K562 (cell line): ENCODE measurements around the gene PLCB3. TPM values are rescaled to one million over a fixed set of nuclear protein-coding genes. Genes with fewer than 3 reads are reported as not detected.

Experiments used
- ATAC-seq: fragments of 200-7000 bp; cut with Tn5 transposase; 3 replicates; pipeline ENCODE4 v1.9.1; 2020; ENCODE audit warnings: moderate library complexity
- BruUV-seq: library from RNA; stranded (reverse); fragments of 400-500 nt; replicated peaks from 2 replicates; lab custom pipeline; 2021; lab: Mats Ljungman, UMichigan
- CTCF ChIA-PET: fragments of 300-600 bp; formaldehyde crosslinking; extraction: SDS; loops from one replicate; lab custom pipeline; 2021; ENCODE audit warnings: low intra/inter-chr PET ratio; lab: Yijun Ruan, JAX
- POLR2A ChIA-PET: fragments of 300-600, 350-650 bp; sonication (Branson Sonifier 250); formaldehyde crosslinking; extraction: SDS; loops from one replicate; lab custom pipeline; 2021; ENCODE audit warnings: antibody characterized with exemption, inconsistent platforms; lab: Yijun Ruan, JAX
- DNase-seq, 4 experiments: peaks; one replicate each; pipeline versions ENCODE4 v3.0.0 to v3.0.0-alpha.2; 2011 to 2018; ENCODE audit warnings: low spot score in 3 of 4, mixed read lengths in 3 of 4; ENCODE audit errors: extremely low read depth in 1 of 4
- FAIRE-seq: peaks from 2 replicates; lab custom pipeline; 2011; peaks lifted over from hg19 to GRCh38; lab: Jason Lieb, UNC
- H2AFZ ChIP-seq: 2 replicates; pipeline ENCODE4 v1.6.0; 2011; ENCODE audit warnings: low read depth, low read length, control low read depth, inconsistent platforms
- H3K27ac ChIP-seq: fragments of 200-600 bp; 3 replicates; pipeline ENCODE4 v1.8.0; 2011; ENCODE audit warnings: low read depth, mild to moderate bottlenecking, control low read depth, inconsistent platforms, low read length, moderate library complexity, mixed read lengths; ENCODE audit errors: extremely low read depth
- H3K27me3 ChIP-seq, 2 experiments: fragments of 300-600 bp in 1 of 2; 2 replicates in 1 of 2; 3 replicates in 1 of 2; pipeline versions ENCODE4 v1.6.0 to v1.8.0; 2011; ENCODE audit warnings: inconsistent platforms in 2 of 2, low read length in 2 of 2, mild to moderate bottlenecking in 1 of 2, mixed read lengths in 1 of 2, moderate library complexity in 1 of 2; ENCODE audit not compliant: control insufficient read depth in 2 of 2, insufficient read depth in 2 of 2
- H3K36me3 ChIP-seq: fragments of 300-600 bp; 3 replicates; pipeline ENCODE4 v1.8.0; 2011; ENCODE audit warnings: mild to moderate bottlenecking, low read length, inconsistent platforms; ENCODE audit not compliant: control insufficient read depth, insufficient read depth
- H3K4me1 ChIP-seq, 2 experiments: fragments of 200-600 bp in 1 of 2; replicated peaks in 1 of 2; 2 replicates in 1 of 2; 3 replicates in 1 of 2; pipeline versions ENCODE4 v1.5.1 to v1.8.0; 2011; ENCODE audit warnings: inconsistent platforms in 2 of 2, low read length in 2 of 2, mild to moderate bottlenecking in 1 of 2, mixed read lengths in 1 of 2, moderate library complexity in 1 of 2; ENCODE audit not compliant: control insufficient read depth in 2 of 2, insufficient read depth in 2 of 2
- H3K4me2 ChIP-seq: 2 replicates; pipeline ENCODE4 v1.6.1; 2011; ENCODE audit warnings: low read length, control low read depth, inconsistent platforms, mixed read lengths; ENCODE audit not compliant: insufficient read depth
- H3K4me3 ChIP-seq: fragments of 200-600 bp; sonication (generic), shearing (Covaris generic); 2 replicates; pipeline ENCODE4 v1.5.1; 2016; ENCODE audit warnings: control low read depth, inconsistent platforms
- H3K79me2 ChIP-seq: fragments of 200-600 bp; 3 replicates; pipeline ENCODE4 v1.8.0; 2011; ENCODE audit warnings: low read length, inconsistent platforms; ENCODE audit not compliant: control insufficient read depth, insufficient read depth
- H3K9ac ChIP-seq, 2 experiments: 2 replicates each; pipeline versions ENCODE4 v1.6.0 to v1.6.1; 2011; ENCODE audit warnings: low read depth in 2 of 2, low read length in 2 of 2, control low read depth in 1 of 2, inconsistent platforms in 1 of 2, mild to moderate bottlenecking in 1 of 2, mixed read lengths in 1 of 2; ENCODE audit not compliant: insufficient read depth in 1 of 2
- H3K9me1 ChIP-seq: one replicate; pipeline ENCODE4 v1.6.0; 2011; ENCODE audit warnings: inconsistent platforms, mild to moderate bottlenecking, low read length, moderate library complexity; ENCODE audit not compliant: control insufficient read depth, insufficient read depth
- H3K9me3 ChIP-seq: replicated peaks from 2 replicates; pipeline ENCODE4 v1.5.1; 2011; ENCODE audit warnings: low read depth, low read length, inconsistent platforms; ENCODE audit not compliant: control insufficient read depth, insufficient read depth
- H4K20me1 ChIP-seq: replicated peaks from 2 replicates; pipeline ENCODE4 v1.6.1; 2011; ENCODE audit warnings: low read length, inconsistent platforms, mixed read lengths; ENCODE audit not compliant: control insufficient read depth, insufficient read depth
- BRF1 ChIP-seq: IDR thresholded peaks from 3 replicates; pipeline ENCODE4 v1.6.1; 2011; ENCODE audit warnings: borderline replicate concordance, mild to moderate bottlenecking; ENCODE audit not compliant: insufficient read length; ENCODE audit errors: extremely low read depth
- FOXK1 ChIP-seq: sonication (generic); formaldehyde crosslinking; IDR thresholded peaks from 2 replicates; pipeline ENCODE4 v1.8.0; 2022; ENCODE audit warnings: missing genetic modification reagents, mild to moderate bottlenecking, borderline replicate concordance
- MEF2A ChIP-seq: IDR thresholded peaks from 2 replicates; pipeline ENCODE4 v1.6.1; 2011; ENCODE audit warnings: low read depth, mild to moderate bottlenecking, low read length, moderate library complexity; ENCODE audit not compliant: control insufficient read depth
- PHTF2 ChIP-seq: fragments of 250-450 bp; sonication (Bioruptor Pico); IDR thresholded peaks from 2 replicates; pipeline ENCODE4 v1.5.0; 2021; ENCODE audit warnings: mild to moderate bottlenecking
- PPARD ChIP-seq: fragments of 250-450 bp; sonication (Bioruptor Pico); IDR thresholded peaks from 2 replicates; pipeline ENCODE4 v1.8.0; 2022; ENCODE audit warnings: inconsistent platforms, mild to moderate bottlenecking, moderate library complexity
- RBFOX2 ChIP-seq: fragments of 200-400 bp; formaldehyde crosslinking; IDR thresholded peaks from 2 replicates; pipeline ENCODE4 v1.6.1; 2017; ENCODE audit warnings: low read depth, mild to moderate bottlenecking, low read length, moderate library complexity
- SMAD4 ChIP-seq: fragments of 250-450 bp; sonication (Bioruptor Pico); conservative IDR thresholded peaks from 2 replicates; pipeline ENCODE4 v1.8.0; 2021; ENCODE audit warnings: inconsistent platforms, mild to moderate bottlenecking, moderate library complexity
- SP2 ChIP-seq: IDR thresholded peaks from 2 replicates; pipeline ENCODE4 v1.6.1; 2011; ENCODE audit warnings: mild to moderate bottlenecking, low read depth, low read length, moderate library complexity; ENCODE audit not compliant: poor library complexity, severe bottlenecking; ENCODE audit errors: extremely low read depth
- TAF1 ChIP-seq: IDR thresholded peaks from 2 replicates; pipeline ENCODE4 v1.6.1; 2011; ENCODE audit warnings: mild to moderate bottlenecking, low read length, moderate library complexity; ENCODE audit not compliant: insufficient read depth, control insufficient read depth, severe bottlenecking; ENCODE audit errors: extremely low read depth
- TEAD2 ChIP-seq: fragments of 450-650 bp; IDR thresholded peaks from 2 replicates; pipeline ENCODE4 v1.6.1; 2016; ENCODE audit warnings: missing genetic modification characterization, control low read depth, missing compliant biosample characterization
- TFAM ChIP-seq: fragments of 250-450 bp; sonication (Bioruptor Pico); conservative IDR thresholded peaks from 2 replicates; pipeline ENCODE4 v1.5.0; 2021; ENCODE audit warnings: mild to moderate bottlenecking, moderate library complexity
- ZBTB1 ChIP-seq: sonication (generic); formaldehyde crosslinking; IDR thresholded peaks from 2 replicates; pipeline ENCODE4 v1.8.1; 2023; ENCODE audit warnings: missing genetic modification reagents, low read depth, mild to moderate bottlenecking, borderline replicate concordance
- ZFP30 ChIP-seq: fragments of 250-450 bp; sonication (Bioruptor Pico); IDR thresholded peaks from 2 replicates; pipeline ENCODE4 v1.8.0; 2022; ENCODE audit warnings: moderate library complexity, mild to moderate bottlenecking, inconsistent platforms, borderline replicate concordance
- ZNF431 ChIP-seq: sonication (generic); formaldehyde crosslinking; IDR thresholded peaks from 2 replicates; pipeline ENCODE4 v1.8.0; 2022; ENCODE audit warnings: mild to moderate bottlenecking, missing genetic modification reagents
- WGBS: fragments of 100-300 bp; shearing (Covaris generic); methylation state at CpG from one replicate; pipeline ENCODE4 v1.1.6; 2016; ENCODE audit warnings: low coverage, mixed read lengths; ENCODE audit not compliant: insufficient coverage; ENCODE audit errors: missing lambda C conversion rate; 5-methylcytosine and 5-hydroxymethylcytosine counted together
- in situ Hi-C: fragments of 300-500 bp; cut with MboI; formaldehyde crosslinking; loops from 4 replicates; pipeline ENCODE4 v1.15.0; 2018; ENCODE audit warnings: inconsistent platforms, mixed read lengths
- intact Hi-C: fragments of 100-400 bp; cut with micrococcal nuclease; formaldehyde crosslinking; loops from 2 replicates; pipeline ENCODE4 v1.14.2; 2022
- polyA plus RNA-seq, 8 experiments: library from polyadenylated mRNA; depleted of rRNA in 4 of 8; stranded (reverse) in 5 of 8; unstranded in 3 of 8; fragments of >200 nt; fragmentation: Nextera tagmentation in 2 of 8; fragmentation: Illumina TruSeq in 1 of 8; extraction: Ambion mirVana in 2 of 8; extraction: Trizol in 1 of 8; gene quantifications; 2 replicates each; pipeline versions ENCODE4 v1.2.1 to v1.2.3, GENCODE V29; 2011 to 2014; ENCODE audit warnings: inconsistent platforms in 1 of 8, missing spikeins in 1 of 8
- total RNA-seq, 7 experiments: library from RNA; depleted of rRNA in 6 of 7; stranded (reverse); fragments of >200 nt in 6 of 7; fragmentation: Illumina TruSeq in 2 of 7; extraction: Trizol in 2 of 7; gene quantifications; 2 replicates each; pipeline versions ENCODE4 v1.2.1 to v1.2.3, GENCODE V29; 2011 to 2021; ENCODE audit warnings: low replicate concordance in 1 of 7
- TF ChIP-seq, protein P1 (sequence below): fragments of 250-450 bp; sonication (Bioruptor Pico); IDR thresholded peaks from 2 replicates; pipeline ENCODE4 v1.4.0; 2020

PLCB3 gene
- total and polyA plus RNA-seq, 9 of the 15 experiments (the other 6 are each of a cell fraction or from before 2014, with no cell fraction given), result 0.31 to 44.8 (median 14.6) TPM

DNA sequence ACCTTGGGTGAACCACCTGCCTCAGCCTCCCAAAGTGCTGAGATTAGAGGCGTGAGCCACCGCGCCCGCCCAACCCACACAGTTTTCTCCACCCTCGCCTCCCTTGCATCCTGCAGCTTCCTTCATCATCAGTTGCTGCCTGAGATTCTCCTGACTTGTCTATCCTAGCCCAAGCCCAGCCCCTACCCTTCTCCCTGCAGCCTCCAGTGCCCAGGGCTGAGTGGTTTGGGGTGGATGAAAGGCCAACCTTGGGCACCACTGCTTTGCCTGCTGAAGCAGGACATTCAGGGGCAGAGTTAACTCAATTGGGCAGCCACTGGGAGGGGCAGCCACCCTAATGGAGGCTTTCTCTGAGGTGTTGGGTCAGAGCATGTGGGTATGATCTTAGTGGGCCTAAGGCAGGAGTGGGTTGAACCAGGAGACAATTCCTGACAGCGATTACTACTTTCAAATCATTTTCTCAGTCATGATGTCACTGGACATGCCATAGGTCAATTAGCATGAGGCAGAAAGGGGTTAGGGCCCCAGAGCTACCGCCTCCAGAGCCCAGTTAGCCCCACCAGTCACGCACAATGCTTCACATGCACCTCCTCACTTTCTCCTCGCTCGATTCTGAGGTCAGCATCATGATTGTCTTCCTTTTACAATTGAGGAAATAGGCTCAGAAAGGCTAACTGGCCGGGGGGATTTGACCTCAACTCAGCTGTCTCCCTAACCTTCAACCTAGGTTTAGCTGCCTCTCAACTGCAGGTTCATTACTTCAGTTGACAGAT is 11.5 kb upstream of the PLCB3 start:
- CTCF ChIA-PET, result no interaction called here
- peak in 1 of 4 experiments; percentile 64 for DNase-seq
- WGBS, result 44% methylated on average over 11 of the region's 11 CpGs
- Histone ChIP-seq H3K79me2 (peaks cover 57% of the 10 kb centered on the region), H3K27ac (peak overlapping the region; percentile 95), H4K20me1 (0 out of 2 replicates have a peak, but pooled peaks cover 3% of the 10 kb centered on the region), H3K9ac (peak overlapping the region; percentile 93 to 94), H3K9me1 (no peaks in the 10 kb centered on the region), H3K27me3 (no peaks in the 10 kb centered on the region), H3K9me3 (no peaks in the 10 kb centered on the region), H3K4me2 (peak overlapping the region; percentile 85), H3K4me1 (peaks cover 34 to 70% of the 10 kb centered on the region in 2 experiments), H3K36me3 (peaks cover 67% of the 10 kb centered on the region), H2AFZ (no peak overlapping the region), H3K4me3 (peak overlapping the region; percentile 99)
- ATAC-seq, result no peak
- intact Hi-C loops, result loop anchor here (10.0 kb wide), 1 partner anchor 65 kb away; the partner anchor contains the start of genes CATSPERZ and ESRRA
- peak; percentile 74 for FAIRE-seq
- POLR2A ChIA-PET, result interaction anchor here (0.7 to 1.6 kb wide), 2 partner anchors 9 to 10 kb away, joined by 3 read pairs; partner anchors contain the start of gene DNAJC4
- in situ Hi-C loops, result no loop called here
- BruUV-seq, result no TSS peak
- no peak for TF ChIP-seq SMAD4 (CRISPR knock-in tag)
- no peak for TF ChIP-seq ZFP30 (CRISPR knock-in tag)
- TF ChIP-seq, protein P1, sequence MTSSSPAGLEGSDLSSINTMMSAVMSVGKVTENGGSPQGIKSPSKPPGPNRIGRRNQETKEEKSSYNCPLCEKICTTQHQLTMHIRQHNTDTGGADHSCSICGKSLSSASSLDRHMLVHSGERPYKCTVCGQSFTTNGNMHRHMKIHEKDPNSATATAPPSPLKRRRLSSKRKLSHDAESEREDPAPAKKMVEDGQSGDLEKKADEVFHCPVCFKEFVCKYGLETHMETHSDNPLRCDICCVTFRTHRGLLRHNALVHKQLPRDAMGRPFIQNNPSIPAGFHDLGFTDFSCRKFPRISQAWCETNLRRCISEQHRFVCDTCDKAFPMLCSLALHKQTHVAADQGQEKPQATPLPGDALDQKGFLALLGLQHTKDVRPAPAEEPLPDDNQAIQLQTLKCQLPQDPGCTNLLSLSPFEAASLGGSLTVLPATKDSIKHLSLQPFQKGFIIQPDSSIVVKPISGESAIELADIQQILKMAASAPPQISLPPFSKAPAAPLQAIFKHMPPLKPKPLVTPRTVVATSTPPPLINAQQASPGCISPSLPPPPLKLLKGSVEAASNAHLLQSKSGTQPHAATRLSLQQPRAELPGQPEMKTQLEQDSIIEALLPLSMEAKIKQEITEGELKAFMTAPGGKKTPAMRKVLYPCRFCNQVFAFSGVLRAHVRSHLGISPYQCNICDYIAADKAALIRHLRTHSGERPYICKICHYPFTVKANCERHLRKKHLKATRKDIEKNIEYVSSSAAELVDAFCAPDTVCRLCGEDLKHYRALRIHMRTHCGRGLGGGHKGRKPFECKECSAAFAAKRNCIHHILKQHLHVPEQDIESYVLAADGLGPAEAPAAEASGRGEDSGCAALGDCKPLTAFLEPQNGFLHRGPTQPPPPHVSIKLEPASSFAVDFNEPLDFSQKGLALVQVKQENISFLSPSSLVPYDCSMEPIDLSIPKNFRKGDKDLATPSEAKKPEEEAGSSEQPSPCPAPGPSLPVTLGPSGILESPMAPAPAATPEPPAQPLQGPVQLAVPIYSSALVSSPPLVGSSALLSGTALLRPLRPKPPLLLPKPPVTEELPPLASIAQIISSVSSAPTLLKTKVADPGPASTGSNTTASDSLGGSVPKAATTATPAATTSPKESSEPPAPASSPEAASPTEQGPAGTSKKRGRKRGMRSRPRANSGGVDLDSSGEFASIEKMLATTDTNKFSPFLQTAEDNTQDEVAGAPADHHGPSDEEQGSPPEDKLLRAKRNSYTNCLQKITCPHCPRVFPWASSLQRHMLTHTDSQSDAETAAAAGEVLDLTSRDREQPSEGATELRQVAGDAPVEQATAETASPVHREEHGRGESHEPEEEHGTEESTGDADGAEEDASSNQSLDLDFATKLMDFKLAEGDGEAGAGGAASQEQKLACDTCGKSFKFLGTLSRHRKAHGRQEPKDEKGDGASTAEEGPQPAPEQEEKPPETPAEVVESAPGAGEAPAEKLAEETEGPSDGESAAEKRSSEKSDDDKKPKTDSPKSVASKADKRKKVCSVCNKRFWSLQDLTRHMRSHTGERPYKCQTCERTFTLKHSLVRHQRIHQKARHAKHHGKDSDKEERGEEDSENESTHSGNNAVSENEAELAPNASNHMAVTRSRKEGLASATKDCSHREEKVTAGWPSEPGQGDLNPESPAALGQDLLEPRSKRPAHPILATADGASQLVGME (CRISPR knock-in tag), result no peak
- TF ChIP-seq TAF1, result peak; percentile 37
- peak; percentile 28; the same call in 1 of the 2 replicates for TF ChIP-seq FOXK1 (CRISPR knock-in tag)
- TF ChIP-seq RBFOX2, result no peak
- no peak for TF ChIP-seq ZNF431 (CRISPR knock-in tag)
- no peak for TF ChIP-seq ZBTB1 (CRISPR knock-in tag)
- no peak for TF ChIP-seq SP2
- no peak for TF ChIP-seq MEF2A
- no peak for TF ChIP-seq PHTF2 (CRISPR knock-in tag)
- no peak for TF ChIP-seq PPARD
- TF ChIP-seq TEAD2 (tag), result no peak
- no peak for TF ChIP-seq TFAM (CRISPR knock-in tag)
- no peak for TF ChIP-seq BRF1
